ENCODE data around the gene DNAH6.
"Not testable (repeated sequence)": the region's sequence is repeated elsewhere in the genome, so short reads cannot be mapped to it uniquely, and the experiment has no call there.

The DNAH6 gene

DNA sequence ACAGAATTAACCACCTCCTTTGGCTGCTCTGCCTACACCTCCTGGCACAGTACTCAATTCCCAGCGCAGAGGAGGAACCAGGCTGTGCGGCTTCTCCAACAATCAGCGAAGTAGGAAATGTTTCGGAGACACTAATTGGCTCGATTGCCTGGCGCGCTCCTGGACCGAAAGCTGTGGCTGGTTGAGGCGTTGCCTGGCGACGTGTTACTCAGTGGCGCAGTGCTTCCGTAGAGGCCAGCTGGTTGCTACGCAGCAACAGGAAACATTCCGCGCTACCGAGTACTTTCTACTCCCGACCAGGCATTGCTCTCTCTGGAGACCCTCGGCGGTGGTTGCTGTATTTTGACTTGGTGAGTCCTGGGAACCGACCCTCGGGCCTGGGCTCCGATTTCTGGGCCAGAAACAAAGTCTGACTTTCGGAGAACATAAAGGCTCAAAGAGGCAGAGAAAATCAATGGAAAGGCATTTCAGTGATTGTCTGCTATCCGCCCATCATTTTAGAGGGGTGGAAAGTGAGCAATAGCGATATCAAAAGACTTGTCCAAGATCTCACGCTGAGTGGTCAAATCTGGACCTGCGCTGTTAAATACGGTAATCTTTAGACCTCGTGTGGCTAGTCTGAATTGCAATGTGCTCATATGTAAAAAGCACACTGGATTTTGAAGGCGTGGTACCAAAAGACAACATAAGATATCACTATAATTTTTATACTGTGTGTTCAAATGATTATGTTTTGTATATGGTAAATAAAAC is at the start of gene DNAH6:
Gene DNAH6, plus strand, starts transcription at position 265 of the 753 bp plus-strand sequence. CDS start 1,329 bp downstream, outside the sequence.
- DNase-seq (ENCODE audit: low spot score) = peak; percentile 98

- no peak for DNase-seq (ENCODE audit: low spot score)
These were observed 48.9 kb upstream of the DNAH6 start for GRCh38 chr2:84467389-84467788.

DNA sequence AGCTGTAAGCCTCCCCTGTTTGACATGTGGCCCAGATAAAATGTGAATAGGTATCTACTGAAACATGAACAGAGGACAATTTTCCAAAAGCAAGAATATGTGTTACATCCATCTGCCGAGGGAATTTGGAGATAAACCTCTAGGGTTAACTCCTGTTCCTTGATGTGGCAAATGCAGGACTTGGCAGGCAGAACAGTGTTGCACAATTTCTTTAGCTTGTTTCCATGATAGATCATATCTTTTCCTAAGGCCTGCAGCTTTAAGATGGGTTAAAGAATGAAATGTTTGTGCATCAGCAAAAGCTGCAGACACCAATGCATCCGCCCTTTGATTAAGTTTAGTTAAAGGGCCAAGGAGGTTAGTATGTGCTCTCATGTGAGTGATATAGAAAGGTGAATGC is 43.9 kb upstream of the DNAH6 start:
- DNase-seq (ENCODE audit: low spot score) = not testable (repeated sequence)

DNA sequence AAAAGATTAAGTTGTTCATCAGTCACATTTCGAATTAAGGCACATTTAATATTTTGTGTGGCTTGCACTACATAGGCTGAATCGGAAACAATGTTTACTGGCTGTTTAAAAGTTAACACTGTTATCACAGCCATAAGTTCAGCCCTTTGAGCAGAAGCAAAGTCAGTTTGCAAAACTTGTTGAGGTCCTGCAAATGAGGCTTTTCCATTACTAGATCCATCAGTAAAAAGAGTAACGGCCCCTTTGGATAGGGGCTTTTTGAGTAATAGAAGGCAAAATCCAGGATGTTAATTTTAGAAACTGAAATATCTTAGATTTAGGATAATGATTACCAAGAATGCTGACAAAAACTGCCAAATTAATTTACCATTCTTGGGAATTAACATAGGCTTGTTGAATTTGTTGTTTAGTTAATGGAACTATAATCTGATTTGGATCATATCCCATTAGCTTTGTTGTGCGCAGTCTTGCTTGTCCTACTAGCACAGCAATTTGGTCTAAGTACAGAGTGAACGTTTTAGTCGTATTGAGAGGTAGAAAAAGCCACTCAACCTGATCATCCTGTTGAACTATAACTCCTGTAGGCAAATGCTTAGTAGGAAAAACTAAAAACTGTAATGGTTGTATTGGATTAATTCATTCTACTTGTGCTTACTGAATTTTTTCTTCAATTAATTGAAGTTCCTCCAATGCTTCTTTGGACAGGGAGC is 43.3 kb upstream of the DNAH6 start:
- no peak for DNase-seq (ENCODE audit: low spot score)

GRCh38 chr2:84474176-84474575 is 42.1 kb upstream of the DNAH6 start:
- DNase-seq (ENCODE audit: low spot score) = no peak

DNA sequence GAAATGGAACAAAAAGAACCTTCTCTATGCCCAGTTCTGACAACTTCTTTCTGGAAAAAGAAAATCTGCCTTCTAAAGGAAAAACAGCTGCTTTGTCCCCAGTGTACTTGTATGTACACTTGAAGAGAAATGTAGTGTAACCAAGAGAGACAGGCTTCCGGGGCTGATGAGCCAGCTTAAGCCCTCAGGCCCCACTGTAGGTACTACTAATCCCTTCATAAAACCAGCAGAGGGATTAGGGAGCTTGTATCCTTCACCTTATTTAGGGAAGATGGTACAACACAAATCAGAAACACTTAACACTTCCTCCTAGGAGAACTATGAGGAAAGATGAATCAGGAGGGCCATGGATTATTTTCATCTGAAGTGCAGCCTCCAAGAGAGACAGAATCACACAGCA is 38.4 kb upstream of the DNAH6 start:
- DNase-seq (ENCODE audit: low spot score) = no peak

DNA sequence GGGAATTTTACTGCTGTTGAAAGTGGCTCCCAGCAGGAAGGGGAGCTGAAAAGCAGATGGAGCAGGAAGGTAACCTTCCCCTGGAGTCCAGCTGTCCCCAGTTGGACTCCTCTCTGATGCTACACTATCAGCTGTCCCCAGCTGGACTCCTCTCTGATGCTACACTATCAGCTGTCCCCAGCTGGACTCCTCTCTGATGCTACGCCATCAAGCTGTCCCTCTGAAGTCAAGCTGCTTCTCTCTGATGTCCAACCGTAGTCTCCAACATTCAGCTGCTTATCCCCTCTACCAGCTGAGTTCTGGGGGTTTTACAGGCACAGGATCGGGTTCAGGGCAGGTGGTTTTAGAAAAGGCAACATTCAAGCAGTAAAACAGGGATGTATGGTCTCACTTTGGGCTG is 37.4 kb upstream of the DNAH6 start:
- DNase-seq (ENCODE audit: low spot score) = no peak

DNA sequence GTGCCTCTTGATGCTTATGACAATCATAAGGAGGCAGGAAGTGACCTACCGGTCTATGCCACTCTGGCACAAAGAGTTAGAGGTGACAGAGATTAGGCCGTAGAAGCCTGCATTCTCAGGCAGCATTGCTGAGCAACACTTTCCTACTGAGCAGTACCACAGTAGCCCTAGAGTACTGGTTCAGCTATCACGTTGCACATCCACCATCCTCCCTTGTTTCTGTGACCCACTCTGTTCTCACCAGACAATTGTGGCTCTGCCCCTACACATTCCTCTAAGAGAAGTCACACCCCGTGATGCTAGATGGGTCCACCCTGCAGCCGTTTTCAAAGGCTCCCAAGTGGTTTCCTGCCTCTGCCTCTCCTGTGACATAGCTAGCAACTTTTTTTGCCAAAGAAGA is 34.6 kb upstream of the DNAH6 start:
- DNase-seq (ENCODE audit: low spot score) = peak; percentile 9

DNA sequence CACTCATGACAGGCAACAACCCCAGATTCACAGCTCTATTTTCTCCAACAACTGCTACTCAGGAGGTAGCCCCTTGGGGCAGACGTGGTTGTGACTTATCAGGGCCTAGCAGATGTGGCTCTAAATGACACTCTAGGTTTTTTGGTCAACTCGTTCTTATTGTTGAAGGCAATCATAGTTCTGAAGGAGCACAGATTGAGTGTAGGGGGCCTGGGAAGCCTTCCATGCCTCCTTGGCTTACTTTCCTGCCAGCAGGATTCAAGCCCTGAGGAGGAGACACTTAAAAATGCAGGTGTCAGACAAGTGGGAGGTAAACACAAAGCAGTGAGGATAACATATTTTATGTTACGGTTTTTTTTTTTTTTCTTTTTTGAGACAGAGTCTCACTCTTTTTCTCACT is 33.7 kb upstream of the DNAH6 start:
- no peak for DNase-seq (ENCODE audit: low spot score)

DNA sequence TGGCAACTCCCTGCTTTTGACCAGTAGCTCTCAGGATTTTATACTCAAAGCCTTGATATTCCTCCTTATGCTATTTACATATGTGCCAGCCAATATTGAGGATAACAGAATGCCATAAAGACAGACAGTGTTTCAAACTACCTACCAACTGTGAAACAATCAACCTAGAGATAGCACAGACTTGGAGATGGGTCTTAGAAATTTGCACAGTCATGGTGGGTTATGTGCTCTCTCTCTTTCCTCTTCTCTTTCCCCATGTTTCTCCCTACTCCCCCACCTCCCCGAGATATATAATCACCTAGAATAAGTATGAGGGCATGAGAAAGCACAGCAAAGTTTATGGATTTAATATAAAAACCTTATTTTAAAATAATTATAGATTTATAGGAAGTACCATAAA is 33.0 kb upstream of the DNAH6 start:
- DNase-seq (ENCODE audit: low spot score) = no peak

DNA sequence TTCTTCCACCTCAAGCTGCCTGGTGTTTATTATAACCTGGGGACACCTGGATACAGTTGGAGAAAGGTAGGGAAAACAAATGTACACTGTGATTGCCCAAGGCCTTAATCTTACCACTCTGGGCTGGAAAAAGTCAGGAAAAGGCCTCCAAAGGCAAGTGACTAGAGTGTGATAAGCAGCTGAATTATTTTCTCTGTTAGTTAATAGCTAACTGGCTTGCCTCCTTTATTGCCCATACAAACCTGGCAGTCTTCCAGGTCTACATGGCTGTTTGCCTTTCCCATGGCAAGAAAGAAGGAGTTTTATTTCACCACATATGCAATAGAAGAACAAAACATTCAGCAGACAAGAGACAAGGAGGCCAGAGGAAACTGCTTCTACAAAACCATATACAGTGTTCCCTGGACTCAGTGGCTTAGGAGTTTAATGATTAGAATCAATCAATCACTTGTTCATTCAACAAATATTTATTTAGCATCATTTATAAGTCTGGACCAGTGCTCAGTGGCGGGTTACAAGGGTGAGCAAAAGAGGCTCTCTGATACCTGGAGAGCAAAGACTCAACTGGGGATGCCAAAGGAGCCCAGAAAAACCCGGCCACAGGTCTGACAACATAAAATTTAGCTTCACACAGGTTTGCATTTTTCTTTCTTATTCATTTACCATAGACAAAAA is 29.7 kb upstream of the DNAH6 start:
- DNase-seq (ENCODE audit: low spot score) = no peak

DNA sequence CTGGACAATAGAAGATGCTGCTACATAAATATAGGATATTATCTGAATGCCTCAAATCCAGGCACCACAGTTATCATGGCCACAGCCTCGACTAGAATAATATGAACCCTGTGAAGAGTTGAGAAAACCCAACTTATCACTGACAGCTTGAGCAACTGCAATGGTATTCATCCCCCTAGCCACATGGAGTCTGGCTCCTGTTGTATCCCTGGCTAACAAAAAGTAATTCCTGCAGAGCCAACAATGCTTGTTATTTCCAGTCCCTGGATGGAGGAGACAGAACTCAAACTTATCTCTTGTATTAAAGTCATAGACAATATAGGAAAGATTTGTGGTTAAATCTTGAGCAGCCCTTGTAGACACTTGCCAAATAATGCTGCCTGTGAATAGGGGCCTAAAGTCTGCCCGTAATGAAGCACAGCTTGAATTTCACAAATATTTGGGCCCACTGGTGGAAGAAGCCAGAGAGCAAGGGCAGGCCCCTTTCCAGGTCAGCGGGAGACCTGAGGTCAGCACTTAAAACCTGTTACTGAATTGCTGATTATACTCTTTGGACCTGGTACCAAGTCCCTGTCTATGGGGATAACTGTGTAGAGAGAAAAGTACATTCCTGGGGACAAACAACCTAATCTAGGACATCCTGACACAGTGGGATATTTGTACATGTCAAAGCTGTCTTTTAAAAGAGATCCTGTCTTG is 28.9 kb upstream of the DNAH6 start:
- DNase-seq (ENCODE audit: low spot score) = no peak

DNA sequence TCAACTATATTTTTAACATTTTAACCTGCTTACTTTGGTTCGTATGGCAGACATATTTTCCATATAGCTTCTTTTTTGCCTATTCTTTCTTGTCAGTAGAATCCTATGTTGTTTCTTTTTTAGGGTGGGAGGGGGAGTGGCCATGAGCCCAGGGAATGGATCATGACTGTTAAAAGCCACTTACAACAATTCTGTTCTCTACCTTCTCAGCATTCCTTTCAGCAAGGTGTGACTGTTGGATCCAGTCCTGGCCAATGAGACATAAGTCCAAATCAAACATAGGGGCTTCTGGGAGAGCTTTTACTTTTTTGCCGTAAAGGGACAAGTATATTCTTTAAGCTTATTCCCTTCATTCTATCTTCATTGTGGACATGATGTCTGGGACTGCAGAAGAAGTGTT is 25.0 kb upstream of the DNAH6 start:
- DNase-seq (ENCODE audit: low spot score) = no peak

DNA sequence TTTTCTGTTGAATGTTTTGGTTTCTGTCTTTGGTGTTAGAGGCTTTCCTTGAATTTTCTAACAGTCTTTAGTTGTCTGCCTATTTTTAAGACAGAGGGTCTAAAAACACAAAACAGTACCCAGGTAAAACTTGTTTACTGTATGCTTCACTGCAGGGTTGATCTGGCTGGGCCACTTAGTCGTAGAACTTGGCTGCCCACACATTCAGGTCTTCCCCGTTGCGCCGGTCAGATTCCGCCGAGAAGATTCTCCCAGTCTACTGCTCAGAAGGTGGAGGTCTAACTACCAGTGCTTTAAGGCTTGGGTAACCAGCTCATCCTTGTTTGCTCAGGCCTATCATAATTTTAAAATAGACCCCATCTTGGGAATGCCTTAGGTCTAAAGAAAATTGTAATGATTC is 24.6 kb upstream of the DNAH6 start:
- no peak for DNase-seq (ENCODE audit: low spot score)

- peak; percentile 30 for DNase-seq (ENCODE audit: low spot score)
These were observed 23.7 kb upstream of the DNAH6 start for GRCh38 chr2:84492571-84492970.

DNA sequence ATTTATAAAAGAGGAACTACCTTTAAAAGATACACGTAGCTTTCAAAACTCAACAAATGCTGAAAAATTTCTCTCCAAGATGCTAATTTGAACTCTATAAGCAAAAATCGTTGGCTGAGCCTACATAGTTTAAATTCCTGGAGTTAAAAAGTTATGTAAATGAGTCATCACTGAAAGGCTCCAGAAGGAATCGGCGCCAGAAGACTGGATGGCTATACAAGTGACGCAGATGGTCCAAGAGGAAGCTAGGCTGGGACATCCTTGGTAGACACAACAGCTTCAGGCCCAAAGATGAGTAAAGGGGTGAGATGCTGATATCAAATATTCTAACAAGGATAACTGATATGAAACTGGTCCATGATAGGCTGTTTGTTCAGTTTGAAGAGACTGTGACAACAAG is 22.8 kb upstream of the DNAH6 start:
- peak; percentile 25 for DNase-seq (ENCODE audit: low spot score)

DNA sequence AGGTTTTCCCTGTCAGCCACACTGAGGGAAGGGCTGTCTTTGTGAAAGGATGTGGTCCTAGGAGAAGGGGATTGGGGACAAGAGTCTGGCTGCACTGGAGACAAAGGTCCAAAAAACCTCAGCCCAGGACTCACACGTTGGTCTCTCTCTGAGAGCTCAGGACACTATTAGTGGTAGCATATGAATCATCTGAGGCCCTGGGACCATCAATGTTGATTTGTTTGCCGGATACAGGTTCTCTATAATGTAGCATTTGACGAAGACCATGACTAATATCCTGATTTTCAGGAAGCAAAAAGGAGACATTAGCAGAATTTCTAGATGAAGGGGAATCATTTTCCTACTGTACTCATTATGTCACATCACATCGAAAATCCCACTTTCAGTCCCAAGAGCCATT is 22.2 kb upstream of the DNAH6 start:
- DNase-seq (ENCODE audit: low spot score) = peak; percentile 51

- DNase-seq (ENCODE audit: low spot score) = peak; percentile 78
These were observed 20.7 kb upstream of the DNAH6 start for GRCh38 chr2:84495539-84496146.

DNA sequence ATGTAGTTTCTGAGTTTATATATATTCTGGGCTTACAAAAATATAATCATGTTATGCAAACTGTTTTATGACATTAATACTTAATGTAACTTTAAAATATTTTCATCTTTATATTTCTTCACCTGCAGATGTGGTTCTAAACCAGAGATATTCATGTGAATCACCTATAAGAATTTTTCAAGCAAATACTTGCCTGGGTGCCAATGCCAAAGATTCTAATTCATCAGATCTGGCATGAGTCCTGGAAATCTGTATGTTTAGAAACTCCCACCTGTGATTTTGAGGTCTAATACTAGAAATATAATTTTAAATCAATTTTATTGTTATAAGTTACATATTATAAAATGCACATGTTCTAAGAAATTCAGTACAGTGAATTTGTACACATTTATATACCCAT is 19.9 kb upstream of the DNAH6 start:
- no peak for DNase-seq (ENCODE audit: low spot score)

GRCh38 chr2:84497285-84497684 is 19.0 kb upstream of the DNAH6 start:
- DNase-seq (ENCODE audit: low spot score) = no peak

DNA sequence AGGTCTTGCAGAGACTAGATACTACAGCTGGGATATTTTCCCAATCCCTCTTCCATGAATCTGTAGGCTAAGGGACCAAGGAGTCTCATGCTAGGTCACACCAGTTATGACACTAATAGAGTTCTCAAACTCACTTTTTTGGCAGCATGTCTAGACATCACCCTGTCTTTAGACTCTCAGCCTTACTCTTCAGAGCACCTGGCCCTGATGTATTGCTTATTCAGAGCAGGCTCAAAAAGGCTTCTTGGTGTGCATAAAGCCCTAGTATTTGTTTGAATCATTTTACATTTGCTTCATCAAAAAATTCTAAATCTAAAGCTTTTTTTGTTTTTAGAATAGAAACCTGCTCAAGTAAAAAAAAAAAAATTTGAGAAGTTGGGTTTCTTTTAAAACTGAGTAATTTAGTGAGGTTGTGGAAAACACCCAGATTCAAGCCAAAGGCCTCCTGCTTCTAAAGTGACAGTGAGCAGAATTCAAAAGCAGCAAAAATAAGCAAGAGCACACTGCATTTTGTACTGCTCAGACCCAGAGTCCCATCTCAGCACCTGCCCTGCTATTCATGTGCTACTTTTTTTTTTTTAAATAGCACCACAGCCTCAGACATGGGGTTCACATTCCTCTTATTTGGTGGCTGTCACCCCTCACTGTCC is 18.0 kb upstream of the DNAH6 start:
- no peak for DNase-seq (ENCODE audit: low spot score)

DNA sequence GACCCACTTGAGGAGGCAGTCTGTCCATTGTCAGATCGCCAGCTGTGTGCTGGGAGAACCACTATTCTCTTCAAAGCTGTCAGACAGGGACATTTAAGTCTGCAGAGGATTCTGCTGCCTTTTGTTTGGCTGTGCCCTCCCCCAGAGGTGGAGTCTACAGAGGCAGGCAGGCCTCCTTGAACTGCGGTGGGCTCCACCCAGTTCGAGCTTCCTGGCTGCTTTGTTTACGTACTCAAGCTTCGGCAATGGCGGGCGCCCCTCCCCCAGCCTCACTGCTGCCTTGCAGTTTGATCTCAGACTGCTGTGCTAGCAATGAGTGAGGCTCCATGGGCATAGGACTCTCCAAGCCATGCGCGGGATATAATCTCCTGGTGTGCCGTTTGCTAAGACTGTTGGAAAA is 5.3 kb upstream of the DNAH6 start:
- DNase-seq (ENCODE audit: low spot score) = not testable (repeated sequence)
